Measurements from ENCODE around the gene AGPAT3.
A peak's percentile ranks its signal among the peaks of the same experiment; 100 is the strongest.

AGPAT3 gene

DNA sequence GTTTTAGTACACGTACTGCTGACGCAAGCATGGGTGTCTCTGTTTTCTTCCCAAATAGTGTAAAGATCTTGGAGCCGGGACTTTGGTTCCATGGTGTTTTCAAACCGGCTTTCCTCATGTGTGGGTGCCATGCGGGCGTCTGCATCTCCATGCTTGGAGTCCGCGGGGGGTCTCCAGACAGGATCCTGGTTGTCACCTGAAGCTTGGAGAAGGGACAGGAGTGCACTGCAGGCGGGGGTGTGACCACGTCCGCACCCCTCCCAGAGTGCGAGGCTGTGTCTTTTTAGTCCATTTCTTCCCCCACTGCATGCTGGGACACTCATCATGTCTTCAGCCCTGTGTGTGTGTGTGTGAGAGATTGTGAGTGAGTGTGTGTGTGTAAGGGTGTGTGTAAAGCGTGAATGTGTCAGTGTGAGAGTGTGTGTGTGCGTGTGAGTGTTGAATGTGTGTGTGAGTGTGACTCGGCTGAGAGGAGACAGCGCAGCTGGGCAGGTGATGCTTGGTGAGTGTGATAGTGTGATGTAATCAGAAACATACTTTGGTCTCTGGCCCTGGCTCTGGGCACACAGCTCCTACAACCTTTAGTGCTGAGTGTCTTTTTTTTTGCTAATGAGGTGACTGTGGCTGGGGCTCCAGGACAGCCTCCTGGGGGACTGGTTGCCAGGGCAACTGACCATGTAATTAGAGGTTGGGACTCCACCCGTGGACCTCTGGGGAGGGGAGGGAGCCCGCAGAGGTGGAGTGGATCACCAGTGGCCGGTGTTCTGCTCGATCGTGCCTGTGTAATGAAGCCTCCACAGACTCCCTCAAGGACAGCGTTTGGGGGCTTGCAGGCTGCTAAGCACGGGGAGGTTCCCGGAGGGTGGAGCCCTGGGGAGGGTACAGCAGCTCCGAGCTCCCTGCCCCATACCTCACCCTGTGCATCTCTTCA, 55.1 kb downstream of the AGPAT3 start (continued):
- peak; percentile 49; the same call in 1 of the 2 replicates for TF ChIP-seq ZSCAN23 (tag by site-specific recombination; IDR thresholded peaks at IDR 0.05)
- TF ChIP-seq, protein P1, sequence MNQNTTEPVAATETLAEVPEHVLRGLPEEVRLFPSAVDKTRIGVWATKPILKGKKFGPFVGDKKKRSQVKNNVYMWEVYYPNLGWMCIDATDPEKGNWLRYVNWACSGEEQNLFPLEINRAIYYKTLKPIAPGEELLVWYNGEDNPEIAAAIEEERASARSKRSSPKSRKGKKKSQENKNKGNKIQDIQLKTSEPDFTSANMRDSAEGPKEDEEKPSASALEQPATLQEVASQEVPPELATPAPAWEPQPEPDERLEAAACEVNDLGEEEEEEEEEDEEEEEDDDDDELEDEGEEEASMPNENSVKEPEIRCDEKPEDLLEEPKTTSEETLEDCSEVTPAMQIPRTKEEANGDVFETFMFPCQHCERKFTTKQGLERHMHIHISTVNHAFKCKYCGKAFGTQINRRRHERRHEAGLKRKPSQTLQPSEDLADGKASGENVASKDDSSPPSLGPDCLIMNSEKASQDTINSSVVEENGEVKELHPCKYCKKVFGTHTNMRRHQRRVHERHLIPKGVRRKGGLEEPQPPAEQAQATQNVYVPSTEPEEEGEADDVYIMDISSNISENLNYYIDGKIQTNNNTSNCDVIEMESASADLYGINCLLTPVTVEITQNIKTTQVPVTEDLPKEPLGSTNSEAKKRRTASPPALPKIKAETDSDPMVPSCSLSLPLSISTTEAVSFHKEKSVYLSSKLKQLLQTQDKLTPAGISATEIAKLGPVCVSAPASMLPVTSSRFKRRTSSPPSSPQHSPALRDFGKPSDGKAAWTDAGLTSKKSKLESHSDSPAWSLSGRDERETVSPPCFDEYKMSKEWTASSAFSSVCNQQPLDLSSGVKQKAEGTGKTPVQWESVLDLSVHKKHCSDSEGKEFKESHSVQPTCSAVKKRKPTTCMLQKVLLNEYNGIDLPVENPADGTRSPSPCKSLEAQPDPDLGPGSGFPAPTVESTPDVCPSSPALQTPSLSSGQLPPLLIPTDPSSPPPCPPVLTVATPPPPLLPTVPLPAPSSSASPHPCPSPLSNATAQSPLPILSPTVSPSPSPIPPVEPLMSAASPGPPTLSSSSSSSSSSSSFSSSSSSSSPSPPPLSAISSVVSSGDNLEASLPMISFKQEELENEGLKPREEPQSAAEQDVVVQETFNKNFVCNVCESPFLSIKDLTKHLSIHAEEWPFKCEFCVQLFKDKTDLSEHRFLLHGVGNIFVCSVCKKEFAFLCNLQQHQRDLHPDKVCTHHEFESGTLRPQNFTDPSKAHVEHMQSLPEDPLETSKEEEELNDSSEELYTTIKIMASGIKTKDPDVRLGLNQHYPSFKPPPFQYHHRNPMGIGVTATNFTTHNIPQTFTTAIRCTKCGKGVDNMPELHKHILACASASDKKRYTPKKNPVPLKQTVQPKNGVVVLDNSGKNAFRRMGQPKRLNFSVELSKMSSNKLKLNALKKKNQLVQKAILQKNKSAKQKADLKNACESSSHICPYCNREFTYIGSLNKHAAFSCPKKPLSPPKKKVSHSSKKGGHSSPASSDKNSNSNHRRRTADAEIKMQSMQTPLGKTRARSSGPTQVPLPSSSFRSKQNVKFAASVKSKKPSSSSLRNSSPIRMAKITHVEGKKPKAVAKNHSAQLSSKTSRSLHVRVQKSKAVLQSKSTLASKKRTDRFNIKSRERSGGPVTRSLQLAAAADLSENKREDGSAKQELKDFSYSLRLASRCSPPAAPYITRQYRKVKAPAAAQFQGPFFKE (tag by site-specific recombination; IDR thresholded peaks at IDR 0.05; ENCODE audit: borderline replicate concordance): no peak
- TF ChIP-seq, protein P2, sequence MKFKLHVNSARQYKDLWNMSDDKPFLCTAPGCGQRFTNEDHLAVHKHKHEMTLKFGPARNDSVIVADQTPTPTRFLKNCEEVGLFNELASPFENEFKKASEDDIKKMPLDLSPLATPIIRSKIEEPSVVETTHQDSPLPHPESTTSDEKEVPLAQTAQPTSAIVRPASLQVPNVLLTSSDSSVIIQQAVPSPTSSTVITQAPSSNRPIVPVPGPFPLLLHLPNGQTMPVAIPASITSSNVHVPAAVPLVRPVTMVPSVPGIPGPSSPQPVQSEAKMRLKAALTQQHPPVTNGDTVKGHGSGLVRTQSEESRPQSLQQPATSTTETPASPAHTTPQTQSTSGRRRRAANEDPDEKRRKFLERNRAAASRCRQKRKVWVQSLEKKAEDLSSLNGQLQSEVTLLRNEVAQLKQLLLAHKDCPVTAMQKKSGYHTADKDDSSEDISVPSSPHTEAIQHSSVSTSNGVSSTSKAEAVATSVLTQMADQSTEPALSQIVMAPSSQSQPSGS (tag by site-specific recombination; IDR thresholded peaks at IDR 0.05; ENCODE audit: low read depth): peak; percentile 76; the same call in 1 of the 2 replicates
- peak; percentile 96; the same call in 1 of the 2 replicates for TF ChIP-seq ZNF48 (tag by site-specific recombination; IDR thresholded peaks at IDR 0.05)
- no peak for TF ChIP-seq ZNF366 (tag by site-specific recombination; conservative IDR thresholded peaks at IDR 0.05)

DNA sequence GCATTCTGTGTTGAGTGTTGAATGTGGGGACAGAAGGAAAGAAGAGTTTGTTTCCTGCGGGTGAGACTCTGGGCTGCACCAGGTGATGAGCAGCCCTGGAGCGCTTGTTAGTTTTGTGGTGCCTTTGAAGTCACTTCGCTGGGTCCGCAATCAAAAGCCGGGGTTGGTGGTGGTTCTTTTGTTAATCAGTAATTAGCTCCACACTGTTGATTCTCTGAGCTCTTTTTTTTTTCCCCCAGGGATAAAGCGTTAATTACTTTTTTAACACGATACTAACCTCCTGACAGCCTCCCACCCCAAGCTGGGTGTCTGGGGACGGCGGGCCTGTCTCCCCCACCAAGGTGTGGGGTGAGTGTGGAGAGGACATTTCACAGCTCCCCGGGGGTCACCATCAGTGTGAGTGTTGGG, 56.6 kb downstream of the AGPAT3 start:
- ChIA-PET CTCF (interaction anchor here (1.2 to 3.2 kb wide), 2 partner anchors 18 to 73 kb away, joined by 3 to 20 read pairs; no protein-coding TSS in a partner anchor), POLR2A (no interaction called here)
- Histone ChIP-seq H3K4me3 (ENCODE audit: low read depth, low read length) (no peak overlapping the region), H3K27ac (ENCODE audit: extremely low read depth, low read depth, low read length) (no peak overlapping the region), H3K4me1 (ENCODE audit: control insufficient read depth, insufficient read depth, low read length) (peaks cover 4% of the 10 kb centered on the region), H3K36me3 (ENCODE audit: control insufficient read depth in 2 of 2, insufficient read depth in 1 of 2, low read length in 2 of 2) (peaks cover 0 to 2% of the 10 kb centered on the region in 2 experiments; a peak in 1 of 3 replicates), H3K9me3 (ENCODE audit: control insufficient read depth, insufficient read depth, low read depth, low read length) (no peaks in the 10 kb centered on the region)
- TF ChIP-seq SCRT2 (tag by site-specific recombination; IDR thresholded peaks at IDR 0.05): 0 out of 2 replicates have a peak, but pooled peaks have one; percentile 19
- no peak for TF ChIP-seq ZNF10 (tag by site-specific recombination; IDR thresholded peaks at IDR 0.05)
- TF ChIP-seq ZNF585B (tag by site-specific recombination; IDR thresholded peaks at IDR 0.05): no peak
- TF ChIP-seq, protein P3, sequence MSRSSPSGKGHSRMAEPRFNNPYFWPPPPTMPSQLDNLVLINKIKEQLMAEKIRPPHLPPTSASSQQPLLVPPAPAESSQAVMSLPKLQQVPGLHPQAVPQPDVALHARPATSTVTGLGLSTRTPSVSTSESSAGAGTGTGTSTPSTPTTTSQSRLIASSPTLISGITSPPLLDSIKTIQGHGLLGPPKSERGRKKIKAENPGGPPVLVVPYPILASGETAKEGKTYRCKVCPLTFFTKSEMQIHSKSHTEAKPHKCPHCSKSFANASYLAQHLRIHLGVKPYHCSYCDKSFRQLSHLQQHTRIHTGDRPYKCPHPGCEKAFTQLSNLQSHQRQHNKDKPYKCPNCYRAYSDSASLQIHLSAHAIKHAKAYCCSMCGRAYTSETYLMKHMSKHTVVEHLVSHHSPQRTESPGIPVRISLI (tag by site-specific recombination; IDR thresholded peaks at IDR 0.05): 0 out of 2 replicates have a peak, but pooled peaks have one; percentile 23
- TF ChIP-seq SP7 (tag by site-specific recombination; IDR thresholded peaks at IDR 0.05): 0 out of 2 replicates have a peak, but pooled peaks have one; percentile 6
- TF ChIP-seq, protein P4, sequence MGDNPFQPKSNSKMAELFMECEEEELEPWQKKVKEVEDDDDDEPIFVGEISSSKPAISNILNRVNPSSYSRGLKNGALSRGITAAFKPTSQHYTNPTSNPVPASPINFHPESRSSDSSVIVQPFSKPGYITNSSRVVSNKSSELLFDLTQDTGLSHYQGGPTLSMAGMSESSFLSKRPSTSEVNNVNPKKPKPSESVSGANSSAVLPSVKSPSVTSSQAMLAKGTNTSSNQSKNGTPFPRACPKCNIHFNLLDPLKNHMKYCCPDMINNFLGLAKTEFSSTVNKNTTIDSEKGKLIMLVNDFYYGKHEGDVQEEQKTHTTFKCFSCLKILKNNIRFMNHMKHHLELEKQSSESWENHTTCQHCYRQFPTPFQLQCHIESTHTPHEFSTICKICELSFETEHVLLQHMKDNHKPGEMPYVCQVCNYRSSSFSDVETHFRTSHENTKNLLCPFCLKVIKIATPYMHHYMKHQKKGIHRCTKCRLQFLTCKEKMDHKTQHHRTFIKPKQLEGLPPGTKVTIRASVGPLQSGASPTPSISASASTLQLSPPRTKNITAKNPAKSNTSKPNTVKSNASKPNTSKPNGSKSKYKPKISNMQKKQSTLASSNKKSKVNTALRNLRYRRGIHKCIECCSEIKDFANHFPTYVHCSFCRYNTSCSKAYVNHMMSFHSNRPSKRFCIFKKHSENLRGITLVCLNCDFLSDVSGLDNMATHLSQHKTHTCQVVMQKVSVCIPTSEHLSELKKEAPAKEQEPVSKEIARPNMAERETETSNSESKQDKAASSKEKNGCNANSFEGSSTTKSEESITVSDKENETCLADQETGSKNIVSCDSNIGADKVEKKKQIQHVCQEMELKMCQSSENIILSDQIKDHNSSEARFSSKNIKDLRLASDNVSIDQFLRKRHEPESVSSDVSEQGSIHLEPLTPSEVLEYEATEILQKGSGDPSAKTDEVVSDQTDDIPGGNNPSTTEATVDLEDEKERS (tag by site-specific recombination; IDR thresholded peaks at IDR 0.05): no peak
- TF ChIP-seq ZNF211 (tag by site-specific recombination; IDR thresholded peaks at IDR 0.05; ENCODE audit: low read depth): no peak
